Testis (tissue), 3 donors: Measurements from ENCODE around the gene IFIT2. TPM values are rescaled to one million over a fixed set of nuclear protein-coding genes. Genes with fewer than 3 reads are reported as not detected.

Source experiments
- DNase-seq: peaks from one replicate; pipeline ENCODE4 v3.0.0-alpha.2; 2019
- H3K27ac ChIP-seq, 2 donors: fragments of 200-600 bp; sonication (generic); one replicate each; pipeline ENCODE4 v1.5.1; 2019
- H3K27me3 ChIP-seq: fragments of 200-600 bp; sonication (generic); one replicate; pipeline ENCODE4 v1.5.1; 2019
- H3K36me3 ChIP-seq: fragments of 200-600 bp; sonication (generic); one replicate; pipeline ENCODE4 v1.5.1; 2017; ENCODE audit warnings: low read depth; ENCODE audit errors: missing control alignments
- H3K4me1 ChIP-seq: fragments of 200-600 bp; sonication (generic); one replicate; pipeline ENCODE4 v1.5.1; 2019
- H3K4me3 ChIP-seq, 2 donors: fragments of 200-600 bp; sonication (generic); one replicate each; pipeline ENCODE4 v1.5.1; 2017 to 2019
- H3K9me3 ChIP-seq: fragments of 200-600 bp; sonication (generic); one replicate; pipeline ENCODE4 v1.5.1; 2017
- POLR2A ChIP-seq: fragments of 450-650 bp; IDR thresholded peaks from one replicate; pipeline ENCODE4 v1.6.1; 2017; ENCODE audit warnings: antibody characterized with exemption, mild to moderate bottlenecking, moderate library complexity
- WGBS, 2 donors: methylation state at CpG; one replicate each; pipeline ENCODE4 v1.1.5; 2018; 5-methylcytosine and 5-hydroxymethylcytosine counted together
- intact Hi-C: fragments of 100-400 bp; cut with DNase I; formaldehyde crosslinking; loops from one replicate; pipeline ENCODE4 v1.15.1; 2023; ENCODE audit warnings: low total_unique reads
- polyA plus RNA-seq: library from polyadenylated mRNA; stranded (reverse); fragments of 350-450 nt; fragmentation: Illumina TruSeq; extraction: RNeasy Lipid Tissue Mini Kit (QIAGEN cat#74804); gene quantifications from one replicate; pipeline ENCODE4 v1.2.3, GENCODE V29; 2014; ENCODE audit warnings: low read depth, low replicate concordance; ENCODE audit not compliant: insufficient read depth
- total RNA-seq, 2 donors: library from RNA; depleted of rRNA; stranded (reverse); fragments of >200 nt; gene quantifications; one replicate each; pipeline ENCODE4 v1.2.3, GENCODE V29; 2016
- TF ChIP-seq, protein P1 (sequence below), 3 experiments: fragments of 450-650 bp in 2 of 3; fragments of 200-600 bp in 1 of 3; sonication (generic) in 1 of 3; IDR thresholded peaks; one replicate each; pipeline ENCODE4 v1.5.1; 2016 to 2019; ENCODE audit warnings: antibody characterized with exemption in 3 of 3, mild to moderate bottlenecking in 2 of 3, moderate library complexity in 1 of 3

The IFIT2 gene
- total and polyA plus RNA-seq, 3 donors from 2014 or later = 1.3 to 4.3 (median 1.6) TPM

GRCh38 chr10:89299031-89299430, 2.8 kb upstream of the IFIT2 start:
- Histone ChIP-seq H3K4me1 (peaks cover 10% of the 10 kb centered on the region), H3K36me3 (no peaks in the 10 kb centered on the region), H3K4me3 (no peak overlapping the region), H3K9me3 (no peaks in the 10 kb centered on the region), H3K27me3 (no peaks in the 10 kb centered on the region), H3K27ac (no peak overlapping the region)
- intact Hi-C loops = no loop called here
- no peak for TF ChIP-seq POLR2A
- TF ChIP-seq, protein P1, sequence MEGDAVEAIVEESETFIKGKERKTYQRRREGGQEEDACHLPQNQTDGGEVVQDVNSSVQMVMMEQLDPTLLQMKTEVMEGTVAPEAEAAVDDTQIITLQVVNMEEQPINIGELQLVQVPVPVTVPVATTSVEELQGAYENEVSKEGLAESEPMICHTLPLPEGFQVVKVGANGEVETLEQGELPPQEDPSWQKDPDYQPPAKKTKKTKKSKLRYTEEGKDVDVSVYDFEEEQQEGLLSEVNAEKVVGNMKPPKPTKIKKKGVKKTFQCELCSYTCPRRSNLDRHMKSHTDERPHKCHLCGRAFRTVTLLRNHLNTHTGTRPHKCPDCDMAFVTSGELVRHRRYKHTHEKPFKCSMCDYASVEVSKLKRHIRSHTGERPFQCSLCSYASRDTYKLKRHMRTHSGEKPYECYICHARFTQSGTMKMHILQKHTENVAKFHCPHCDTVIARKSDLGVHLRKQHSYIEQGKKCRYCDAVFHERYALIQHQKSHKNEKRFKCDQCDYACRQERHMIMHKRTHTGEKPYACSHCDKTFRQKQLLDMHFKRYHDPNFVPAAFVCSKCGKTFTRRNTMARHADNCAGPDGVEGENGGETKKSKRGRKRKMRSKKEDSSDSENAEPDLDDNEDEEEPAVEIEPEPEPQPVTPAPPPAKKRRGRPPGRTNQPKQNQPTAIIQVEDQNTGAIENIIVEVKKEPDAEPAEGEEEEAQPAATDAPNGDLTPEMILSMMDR (IDR thresholded peaks at IDR 0.05) = no peak
- 87 to 90% methylated on average over 4 of the region's 4 CpGs for WGBS, 2 donors
- no peak for DNase-seq

GRCh38 chr10:89301232-89301631, 614 bp upstream of the IFIT2 start:
- peaks cover 5% of the 10 kb centered on the region for H3K4me1 ChIP-seq
- TF ChIP-seq POLR2A = no peak
- TF ChIP-seq, protein P1 (IDR thresholded peaks at IDR 0.05) = no peak
- intact Hi-C loops = no loop called here
- peak; percentile 38 for DNase-seq
- H3K4me3 ChIP-seq = peak overlapping the region; percentile 49 to 59
- H3K27me3 ChIP-seq = no peaks in the 10 kb centered on the region
- no peaks in the 10 kb centered on the region for H3K36me3 ChIP-seq
- peak overlapping the region; percentile 71 to 83 for H3K27ac ChIP-seq
- H3K9me3 ChIP-seq = no peaks in the 10 kb centered on the region
- 11 to 36% methylated on average over 2 of the region's 2 CpGs for WGBS, 2 donors

- Histone ChIP-seq H3K36me3 (no peaks in the 10 kb centered on the region), H3K27me3 (no peaks in the 10 kb centered on the region), H3K4me1 (peaks cover 5% of the 10 kb centered on the region), H3K27ac (peak overlapping the region in 1 of 2 donors; percentile 83), H3K9me3 (no peaks in the 10 kb centered on the region), H3K4me3 (peak overlapping the region in 1 of 2 donors; percentile 59)
- TF ChIP-seq, protein P1 (IDR thresholded peaks at IDR 0.05) = no peak
- TF ChIP-seq POLR2A = no peak
- intact Hi-C loops = no loop called here
- WGBS, 2 donors = 34 to 47% methylated on average over 3 of the region's 3 CpGs
- no peak for DNase-seq
Observed at GRCh38 chr10:89302625-89303024, 779 bp downstream of the IFIT2 start.

GRCh38 chr10:89303161-89303560, 1.3 kb downstream of the IFIT2 start:
- TF ChIP-seq, protein P1 (IDR thresholded peaks at IDR 0.05) = no peak
- no peak for TF ChIP-seq POLR2A
- Histone ChIP-seq H3K36me3 (no peaks in the 10 kb centered on the region), H3K4me1 (peaks cover 5% of the 10 kb centered on the region), H3K9me3 (no peaks in the 10 kb centered on the region), H3K27me3 (no peaks in the 10 kb centered on the region), H3K27ac (no peak overlapping the region), H3K4me3 (no peak overlapping the region)
- intact Hi-C loops = no loop called here
- 63 to 73% methylated on average over 2 of the region's 2 CpGs for WGBS, 2 donors
- DNase-seq = no peak

DNA sequence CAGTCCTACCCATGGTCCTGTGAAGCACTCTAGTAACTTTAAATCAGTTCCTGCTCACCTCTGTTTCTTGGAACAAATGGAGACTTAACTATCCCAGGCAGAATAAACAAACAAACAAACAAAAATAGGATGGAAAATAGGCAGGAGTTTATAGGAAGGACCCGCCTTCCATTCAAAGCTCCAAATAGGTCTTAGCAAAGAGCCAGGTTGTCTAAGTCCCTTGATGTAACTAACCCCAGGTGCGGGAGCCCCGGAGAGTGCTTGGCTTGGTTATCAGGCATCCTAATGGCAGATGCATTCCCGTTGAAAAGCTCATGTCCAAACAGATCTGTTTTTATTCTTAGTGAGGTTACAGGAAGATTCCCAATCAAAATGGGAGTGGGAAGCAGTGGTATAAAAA, 2.2 kb downstream of the IFIT2 start:
- Histone ChIP-seq H3K27ac (no peak overlapping the region), H3K36me3 (no peaks in the 10 kb centered on the region), H3K4me1 (peaks cover 5% of the 10 kb centered on the region), H3K27me3 (no peaks in the 10 kb centered on the region), H3K9me3 (no peaks in the 10 kb centered on the region), H3K4me3 (no peak overlapping the region)
- no peak for DNase-seq
- no peak for TF ChIP-seq POLR2A
- TF ChIP-seq, protein P1 (IDR thresholded peaks at IDR 0.05) = no peak
- intact Hi-C loops = no loop called here
- 89 to 92% methylated on average over 4 of the region's 4 CpGs for WGBS, 2 donors
